GM12891 (cell line): Measurements from ENCODE around the gene GAR1.

Experiments
- POLR2A ChIP-seq: IDR thresholded peaks from 2 replicates; pipeline ENCODE4 v1.6.1; 2011; ENCODE audit warnings: low read depth, low read length, control low read depth
- POLR2AphosphoS5 ChIP-seq: IDR thresholded peaks from 2 replicates; pipeline ENCODE4 v1.6.1; 2011; ENCODE audit warnings: low read depth, low read length, control low read depth
- POU2F2 ChIP-seq: IDR thresholded peaks from 2 replicates; pipeline ENCODE4 v1.6.1; 2011; ENCODE audit warnings: low read depth, mild to moderate bottlenecking, control low read depth, low read length, moderate library complexity
- SPI1 ChIP-seq: IDR thresholded peaks from 2 replicates; pipeline ENCODE4 v1.6.1; 2011; ENCODE audit warnings: low read depth, low read length, control low read depth
- TAF1 ChIP-seq: IDR thresholded peaks from 2 replicates; pipeline ENCODE4 v1.6.1; 2011; ENCODE audit warnings: low read depth, low read length, control low read depth

GRCh38 chr4:109864134-109864533 lies 48.6 kb downstream of the GAR1 start:
- TF ChIP-seq POLR2AphosphoS5: no peak
- TF ChIP-seq TAF1: no peak
- TF ChIP-seq POLR2A: no peak
- no peak for TF ChIP-seq POU2F2
- no peak for TF ChIP-seq SPI1
